Suprapubic skin (tissue), 4 donors: ENCODE measurements around the gene IFNAR1. TPM values are rescaled to one million over a fixed set of nuclear protein-coding genes. Genes with fewer than 3 reads are reported as not detected.
"Not testable (repeated sequence)": the region's sequence is repeated elsewhere in the genome, so short reads cannot be mapped to it uniquely, and the experiment has no call there.

Source experiments
- DNase-seq, 2 donors: peaks; one replicate each; pipeline ENCODE4 v3.0.0-alpha.2; 2019; ENCODE audit warnings: low spot score in 2 of 2
- H3K27ac ChIP-seq: fragments of 200-600 bp; sonication (generic); one replicate; pipeline ENCODE4 v1.5.1; 2019
- H3K27me3 ChIP-seq: fragments of 200-600 bp; sonication (generic); one replicate; pipeline ENCODE4 v1.5.1; 2019
- H3K36me3 ChIP-seq: fragments of 200-600 bp; sonication (generic); one replicate; pipeline ENCODE4 v1.5.1; 2019
- H3K4me1 ChIP-seq: fragments of 200-600 bp; sonication (generic); one replicate; pipeline ENCODE4 v1.5.1; 2019
- H3K4me3 ChIP-seq: fragments of 200-600 bp; sonication (generic); one replicate; pipeline ENCODE4 v1.5.1; 2019; ENCODE audit warnings: mild to moderate bottlenecking
- H3K9me3 ChIP-seq: fragments of 200-600 bp; sonication (generic); one replicate; pipeline ENCODE4 v1.5.1; 2019
- CTCF ChIP-seq, 2 donors: fragments of 200-600 bp in 1 of 2; fragments of 450-650 bp in 1 of 2; sonication (generic) in 1 of 2; IDR thresholded peaks; one replicate each; pipeline ENCODE4 v1.5.1; 2016 to 2019; ENCODE audit warnings: antibody characterized with exemption in 2 of 2, mild to moderate bottlenecking in 1 of 2, moderate library complexity in 1 of 2
- EP300 ChIP-seq: sonication (generic); formaldehyde crosslinking; IDR thresholded peaks from one replicate; pipeline ENCODE4 v1.6.1; 2017; ENCODE audit warnings: antibody characterized with exemption
- POLR2A ChIP-seq, 2 donors: fragments of 450-650 bp; IDR thresholded peaks; one replicate each; pipeline ENCODE4 v1.6.1; 2017; ENCODE audit warnings: antibody characterized with exemption in 2 of 2, mild to moderate bottlenecking in 2 of 2, moderate library complexity in 2 of 2
- POLR2AphosphoS5 ChIP-seq, 3 donors: sonication (generic); formaldehyde crosslinking; IDR thresholded peaks; one replicate each; pipeline ENCODE4 v1.6.1; 2017; ENCODE audit warnings: antibody characterized with exemption in 3 of 3
- WGBS: methylation state at CpG from one replicate; pipeline ENCODE4 v1.1.5; 2018; 5-methylcytosine and 5-hydroxymethylcytosine counted together
- total RNA-seq, 4 donors: library from RNA; depleted of rRNA; stranded (reverse); fragments of >200 nt; gene quantifications; one replicate each; pipeline ENCODE4 v1.1.0, GENCODE V29; 2016

IFNAR1 gene
- total RNA-seq, 4 donors from 2014 or later, result 15.9 to 37.3 (median 22.6) TPM

- not testable (repeated sequence) for H3K27me3 ChIP-seq, H3K27ac ChIP-seq, H3K36me3 ChIP-seq, H3K9me3 ChIP-seq, H3K4me3 ChIP-seq, H3K4me1 ChIP-seq
- DNase-seq, result peak in 1 of 2 donors; percentile 77
- TF ChIP-seq POLR2AphosphoS5 (IDR thresholded peaks at IDR 0.05), result peak in 1 of 3 donors; percentile 34
- WGBS, result 79% methylated on average over 17 of the region's 17 CpGs
Observed at GRCh38 chr21:33321005-33321404, 3.8 kb upstream of the IFNAR1 start.

GRCh38 chr21:33323610-33324009 lies 1.2 kb upstream of the IFNAR1 start:
- Histone ChIP-seq H3K4me1 (peaks cover 23% of the 10 kb centered on the region), H3K4me3 (peak overlapping the region; percentile 95)
- not testable (repeated sequence) for DNase-seq, H3K36me3 ChIP-seq, H3K27ac ChIP-seq, H3K9me3 ChIP-seq, H3K27me3 ChIP-seq

- peak; percentile 86 to 87 for DNase-seq
- Histone ChIP-seq H3K36me3 (no peaks in the 10 kb centered on the region), H3K27me3 (no peaks in the 10 kb centered on the region), H3K4me3 (peak overlapping the region; percentile 95), H3K9me3 (no peaks in the 10 kb centered on the region), H3K27ac (peak overlapping the region; percentile 99), H3K4me1 (peaks cover 23% of the 10 kb centered on the region)
- TF ChIP-seq POLR2AphosphoS5 (IDR thresholded peaks at IDR 0.05) (no peak), POLR2A (IDR thresholded peaks at IDR 0.05) (no peak), CTCF (IDR thresholded peaks at IDR 0.05) (no peak)
- WGBS, result under 1% methylated on average over 16 of the region's 28 CpGs
Observed at GRCh38 chr21:33325222-33326067, 675 bp downstream of the IFNAR1 start.

GRCh38 chr21:33327326-33327725 lies 2.6 kb downstream of the IFNAR1 start:
- no peak for TF ChIP-seq POLR2AphosphoS5 (IDR thresholded peaks at IDR 0.05)
- no peak for TF ChIP-seq POLR2A (IDR thresholded peaks at IDR 0.05)
- no peak for TF ChIP-seq EP300
- no peak for TF ChIP-seq CTCF (IDR thresholded peaks at IDR 0.05)
- Histone ChIP-seq H3K36me3 (peaks cover 9% of the 10 kb centered on the region), H3K27ac (no peak overlapping the region), H3K9me3 (peaks cover under 1% of the 10 kb centered on the region), H3K4me1 (peaks cover 23% of the 10 kb centered on the region), H3K27me3 (no peaks in the 10 kb centered on the region), H3K4me3 (no peak overlapping the region)
- no peak for DNase-seq
- 73% methylated on average over 3 of the region's 3 CpGs for WGBS

GRCh38 chr21:33327792-33328433 lies 3.1 kb downstream of the IFNAR1 start:
- H3K36me3 ChIP-seq, result peaks cover 9% of the 10 kb centered on the region
- no peak for TF ChIP-seq POLR2AphosphoS5 (IDR thresholded peaks at IDR 0.05)
- TF ChIP-seq POLR2A (IDR thresholded peaks at IDR 0.05), result no peak
- DNase-seq, result no peak
- H3K4me3 ChIP-seq, result no peak overlapping the region
- H3K27me3 ChIP-seq, result no peaks in the 10 kb centered on the region
- H3K27ac ChIP-seq, result no peak overlapping the region
- peaks cover 23% of the 10 kb centered on the region for H3K4me1 ChIP-seq
- H3K9me3 ChIP-seq, result peaks cover 3% of the 10 kb centered on the region
- WGBS, result 89% methylated on average over 7 of the region's 7 CpGs

GRCh38 chr21:33330726-33331125 lies 6.0 kb downstream of the IFNAR1 start:
- Histone ChIP-seq H3K27ac (no peak overlapping the region), H3K4me3 (no peak overlapping the region), H3K9me3 (peaks cover 3% of the 10 kb centered on the region), H3K36me3 (peaks cover 12% of the 10 kb centered on the region), H3K27me3 (no peaks in the 10 kb centered on the region), H3K4me1 (peaks cover 19% of the 10 kb centered on the region)
- no peak for TF ChIP-seq EP300
- 84% methylated on average over 3 of the region's 3 CpGs for WGBS
- DNase-seq, result no peak

GRCh38 chr21:33332143-33332542 lies 7.4 kb downstream of the IFNAR1 start:
- DNase-seq, result no peak
- peaks cover 3% of the 10 kb centered on the region for H3K9me3 ChIP-seq
- H3K4me3 ChIP-seq, result no peak overlapping the region
- peaks cover 5% of the 10 kb centered on the region for H3K4me1 ChIP-seq
- TF ChIP-seq EP300 (no peak), POLR2AphosphoS5 (IDR thresholded peaks at IDR 0.05) (no peak), POLR2A (IDR thresholded peaks at IDR 0.05) (no peak), CTCF (IDR thresholded peaks at IDR 0.05) (no peak)
- WGBS, result 90% methylated on average over 1 of the region's 1 CpG
- peaks cover 19% of the 10 kb centered on the region for H3K36me3 ChIP-seq
- no peaks in the 10 kb centered on the region for H3K27me3 ChIP-seq
- H3K27ac ChIP-seq, result no peak overlapping the region
